ENCODE results near the gene GABRR2. TPM values are rescaled to one million over a fixed set of nuclear protein-coding genes. Genes with fewer than 3 reads are reported as not detected.

Gene GABRR2
- total RNA-seq, 1 donor from 2014 or later: 0.88 TPM

DNA sequence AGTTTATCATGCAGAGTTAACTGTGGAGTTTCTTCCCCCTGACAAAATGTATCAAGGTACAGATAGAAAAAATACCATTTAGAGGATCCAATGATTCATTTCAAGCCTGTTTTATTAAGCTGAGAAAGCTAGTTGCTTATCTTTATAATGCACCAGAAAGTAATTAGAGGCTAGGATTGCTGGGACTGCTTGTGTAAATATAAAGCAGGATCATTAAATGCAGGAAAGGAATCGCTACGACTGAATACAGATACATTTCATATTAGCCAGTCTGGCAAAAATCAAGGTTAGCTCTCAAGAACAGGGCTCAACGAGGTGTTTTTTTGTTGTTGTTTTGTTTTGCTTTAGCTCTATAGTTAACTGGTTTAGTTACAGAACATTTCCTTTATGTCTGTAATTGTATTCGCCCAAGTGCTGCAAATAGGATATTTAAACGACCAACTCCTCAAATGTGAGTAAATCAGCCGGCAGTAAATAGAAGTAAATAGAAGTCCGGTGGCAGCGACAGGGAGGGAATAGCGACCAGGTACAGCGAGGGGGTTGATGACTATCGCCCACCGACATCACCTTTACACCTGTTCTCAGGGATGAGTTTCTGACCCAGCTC is 36.7 kb upstream of the GABRR2 start:
- no peaks in the 10 kb centered on the region for H3K27me3 Mint-ChIP-seq (ENCODE audit: insufficient read depth)
- no peaks in the 10 kb centered on the region for H3K9me3 Mint-ChIP-seq
- intact Hi-C loops (cut with micrococcal nuclease): loop anchor here (1.0 to 10.0 kb wide), 10 partner anchors 9 to 943 kb away; partner anchors contain the start of genes BACH2, CASP8AP2, LYRM2 and RNGTT
- no peak for DNase-seq (ENCODE audit: low spot score)
- H3K27ac Mint-ChIP-seq: peak overlapping the region; percentile 96
- H3K36me3 Mint-ChIP-seq (ENCODE audit: low read depth): peaks cover 16% of the 10 kb centered on the region
- peak overlapping the region; percentile 96 for H3K4me3 Mint-ChIP-seq
- H3K4me1 Mint-ChIP-seq (ENCODE audit: low read depth): peaks cover 75% of the 10 kb centered on the region

DNA sequence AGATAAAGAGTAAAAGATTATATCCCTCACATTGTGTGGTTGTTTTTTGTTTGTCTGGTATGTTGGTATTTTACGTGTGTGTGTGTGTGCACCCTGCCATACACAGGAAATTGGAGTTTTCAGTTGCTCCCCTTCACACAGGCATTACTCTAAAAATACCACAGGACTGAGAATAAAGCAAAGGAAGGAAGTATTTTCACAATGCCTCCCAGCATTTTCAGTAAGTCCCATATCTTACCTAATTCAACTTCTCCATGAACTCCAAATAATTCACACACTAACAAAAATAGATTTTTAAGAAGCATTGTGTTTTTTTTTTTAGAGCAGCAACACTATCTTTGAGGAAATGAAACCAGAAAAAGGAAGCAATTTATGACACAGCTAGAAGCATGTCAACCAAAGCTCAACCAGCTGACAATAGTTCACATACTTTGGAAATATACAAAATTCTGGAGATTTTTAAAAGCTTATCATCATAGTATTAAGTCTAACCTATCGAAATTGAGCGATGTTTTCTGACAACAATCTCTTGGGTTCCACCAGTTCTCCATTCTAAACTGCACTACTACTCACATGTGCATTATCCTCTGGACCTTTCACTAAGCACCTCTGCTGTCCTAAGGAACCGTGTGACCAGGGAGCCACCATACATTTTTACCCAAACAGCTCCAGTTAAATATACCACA is 35.3 kb upstream of the GABRR2 start:
- H3K27ac Mint-ChIP-seq: peak overlapping the region; percentile 96
- H3K4me1 Mint-ChIP-seq (ENCODE audit: low read depth): peaks cover 61% of the 10 kb centered on the region
- intact Hi-C loops (cut with micrococcal nuclease): loop anchor here (1.0 to 10.0 kb wide), 7 partner anchors 52 to 944 kb away; partner anchors contain the start of genes BACH2, CASP8AP2 and LYRM2
- no peaks in the 10 kb centered on the region for H3K9me3 Mint-ChIP-seq
- H3K4me3 Mint-ChIP-seq: peak overlapping the region; percentile 96
- H3K27me3 Mint-ChIP-seq (ENCODE audit: insufficient read depth): no peaks in the 10 kb centered on the region
- DNase-seq (ENCODE audit: low spot score): no peak
- peaks cover 16% of the 10 kb centered on the region for H3K36me3 Mint-ChIP-seq (ENCODE audit: low read depth)

DNA sequence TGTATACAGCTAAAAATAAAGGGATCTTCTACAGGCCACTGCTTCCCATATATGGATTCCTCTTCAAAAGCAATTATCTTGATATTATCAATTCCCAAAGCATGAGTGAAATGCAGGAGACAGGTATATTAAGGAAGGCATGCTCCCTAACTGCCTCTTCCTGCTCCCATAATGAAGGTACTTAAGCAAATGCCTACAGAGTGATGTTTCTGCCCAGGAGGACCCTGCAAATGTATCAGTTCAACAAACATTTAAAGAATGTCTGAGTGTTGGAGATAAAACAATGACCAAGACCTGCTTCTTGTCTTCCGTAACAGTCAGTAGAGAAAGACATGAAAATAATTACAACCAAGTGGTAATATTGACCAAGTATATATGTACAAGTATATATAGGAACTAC is 33.3 kb upstream of the GABRR2 start:
- H3K4me3 Mint-ChIP-seq: no peak overlapping the region
- H3K27ac Mint-ChIP-seq: no peak overlapping the region
- peaks cover 19% of the 10 kb centered on the region for H3K36me3 Mint-ChIP-seq (ENCODE audit: low read depth)
- H3K4me1 Mint-ChIP-seq (ENCODE audit: low read depth): peaks cover 59% of the 10 kb centered on the region
- H3K27me3 Mint-ChIP-seq (ENCODE audit: insufficient read depth): no peaks in the 10 kb centered on the region
- DNase-seq (ENCODE audit: low spot score): no peak
- no peaks in the 10 kb centered on the region for H3K9me3 Mint-ChIP-seq
- intact Hi-C loops (cut with micrococcal nuclease): no loop called here

DNA sequence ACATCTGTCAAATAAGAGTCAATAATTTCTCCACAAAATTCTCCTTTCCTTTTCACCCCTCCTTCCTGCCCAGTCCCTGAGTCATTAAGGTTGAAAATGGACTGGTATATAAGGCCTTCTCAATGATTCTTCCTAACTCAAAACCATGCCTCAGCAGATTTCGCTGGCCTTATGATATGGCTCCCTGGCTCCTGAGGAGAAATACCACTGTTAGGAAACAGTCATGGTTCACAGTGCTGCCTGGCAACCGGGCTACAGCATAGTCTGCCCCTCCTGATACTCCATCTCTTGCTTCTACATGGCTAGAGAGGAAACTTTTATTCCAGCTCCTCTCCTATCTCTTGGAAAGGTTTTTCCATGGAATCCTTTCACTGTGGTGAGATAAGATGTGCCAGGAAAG is 32.7 kb upstream of the GABRR2 start:
- Mint-ChIP-seq H3K27me3 (ENCODE audit: insufficient read depth) (no peaks in the 10 kb centered on the region), H3K9me3 (no peaks in the 10 kb centered on the region), H3K4me1 (ENCODE audit: low read depth) (peaks cover 57% of the 10 kb centered on the region), H3K36me3 (ENCODE audit: low read depth) (peaks cover 19% of the 10 kb centered on the region), H3K27ac (no peak overlapping the region), H3K4me3 (no peak overlapping the region)
- intact Hi-C loops (cut with micrococcal nuclease): no loop called here
- no peak for DNase-seq (ENCODE audit: low spot score)

DNA sequence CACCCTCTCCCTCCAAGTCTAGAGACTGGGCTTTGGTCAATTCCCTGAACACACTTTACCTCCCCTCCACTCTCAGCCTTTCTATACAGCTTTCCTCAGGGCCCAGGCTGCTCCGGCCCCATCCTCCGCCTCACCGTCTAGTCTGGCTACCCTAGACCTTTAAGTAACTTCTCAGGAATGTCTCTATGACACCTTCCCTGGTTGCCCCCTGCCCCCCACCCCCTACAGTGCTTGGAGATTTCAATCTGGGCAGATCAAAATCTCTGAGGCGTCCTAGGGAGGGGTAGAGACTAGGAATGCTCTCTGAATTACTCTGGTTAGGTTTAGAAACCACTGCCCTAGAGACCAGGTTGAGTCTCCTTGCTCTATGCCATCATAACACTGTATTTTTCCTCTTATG is 31.3 kb upstream of the GABRR2 start:
- intact Hi-C loops (cut with micrococcal nuclease): no loop called here
- no peaks in the 10 kb centered on the region for H3K27me3 Mint-ChIP-seq (ENCODE audit: insufficient read depth)
- H3K9me3 Mint-ChIP-seq: no peaks in the 10 kb centered on the region
- peaks cover 20% of the 10 kb centered on the region for H3K36me3 Mint-ChIP-seq (ENCODE audit: low read depth)
- H3K4me3 Mint-ChIP-seq: no peak overlapping the region
- no peak for DNase-seq (ENCODE audit: low spot score)
- H3K4me1 Mint-ChIP-seq (ENCODE audit: low read depth): peaks cover 50% of the 10 kb centered on the region
- no peak overlapping the region for H3K27ac Mint-ChIP-seq

DNA sequence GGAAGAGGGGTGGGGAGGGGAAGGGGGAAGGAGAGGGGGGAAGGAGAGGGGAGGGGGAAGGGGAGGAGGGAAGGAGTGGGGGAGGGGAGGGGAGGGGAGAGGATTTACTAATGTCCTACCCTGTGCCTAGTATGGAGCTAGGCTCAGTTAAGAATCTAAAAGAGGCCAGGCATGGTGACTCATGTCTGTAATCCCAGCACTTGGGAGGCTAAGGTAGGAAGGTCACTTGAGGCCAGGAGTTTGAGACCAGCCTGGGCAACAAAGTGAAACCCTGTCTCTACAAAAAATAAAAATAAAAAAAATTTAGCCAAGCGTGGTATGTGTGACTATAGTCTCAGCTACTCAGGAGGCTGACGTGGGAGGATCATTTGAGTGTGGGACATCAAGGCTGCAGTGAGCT is 24.5 kb upstream of the GABRR2 start:
- no peak for DNase-seq (ENCODE audit: low spot score)
- Mint-ChIP-seq H3K36me3 (ENCODE audit: low read depth) (peaks cover 37% of the 10 kb centered on the region), H3K27me3 (ENCODE audit: insufficient read depth) (no peaks in the 10 kb centered on the region), H3K27ac (no peak overlapping the region), H3K9me3 (no peaks in the 10 kb centered on the region), H3K4me3 (no peak overlapping the region), H3K4me1 (ENCODE audit: low read depth) (peaks cover 19% of the 10 kb centered on the region)
- intact Hi-C loops (cut with micrococcal nuclease): no loop called here

DNA sequence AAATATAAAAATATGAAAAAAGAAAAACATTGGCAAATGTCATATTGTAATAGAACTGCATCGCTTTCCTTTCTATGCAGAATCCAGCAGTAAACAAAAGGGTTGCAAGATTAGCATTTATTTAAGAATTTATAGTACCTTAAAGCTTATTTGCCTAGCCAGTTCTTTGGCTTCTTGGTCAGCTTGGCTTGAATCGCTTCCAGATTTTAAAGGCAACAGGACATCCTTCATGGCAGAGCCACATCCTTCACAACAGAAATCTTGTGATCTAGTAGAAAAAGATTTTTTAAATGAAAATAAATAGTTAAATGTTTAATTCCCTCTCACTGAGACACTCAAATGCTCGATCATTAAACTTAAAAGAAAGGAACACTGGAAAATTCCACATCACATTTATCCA is 20.1 kb upstream of the GABRR2 start:
- DNase-seq (ENCODE audit: low spot score): no peak
- Mint-ChIP-seq H3K9me3 (no peaks in the 10 kb centered on the region), H3K36me3 (ENCODE audit: low read depth) (peaks cover 42% of the 10 kb centered on the region), H3K27me3 (ENCODE audit: insufficient read depth) (no peaks in the 10 kb centered on the region), H3K27ac (no peak overlapping the region), H3K4me3 (no peak overlapping the region), H3K4me1 (ENCODE audit: low read depth) (peaks cover 16% of the 10 kb centered on the region)
- intact Hi-C loops (cut with micrococcal nuclease): no loop called here

DNA sequence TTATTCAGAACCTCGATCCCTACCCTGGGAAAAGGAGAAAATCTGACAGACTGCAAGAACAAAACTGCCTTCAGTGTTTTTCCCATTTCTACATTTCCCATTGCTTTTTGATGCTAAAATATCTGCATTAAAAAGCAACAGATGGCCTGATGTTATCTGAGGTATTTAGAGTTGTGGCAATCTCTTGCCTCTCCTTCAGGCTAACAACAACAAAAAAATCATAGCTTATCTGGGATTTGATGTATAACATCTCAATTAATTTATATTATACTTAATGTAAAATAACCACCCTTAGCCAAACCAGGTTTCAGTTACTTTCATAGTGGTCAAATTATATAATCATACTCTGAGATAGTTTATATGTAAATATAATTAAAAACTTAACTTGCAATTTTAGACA is 15.8 kb upstream of the GABRR2 start:
- no peak for DNase-seq (ENCODE audit: low spot score)
- Mint-ChIP-seq H3K9me3 (no peaks in the 10 kb centered on the region), H3K27me3 (ENCODE audit: insufficient read depth) (no peaks in the 10 kb centered on the region), H3K36me3 (ENCODE audit: low read depth) (peaks cover 50% of the 10 kb centered on the region), H3K27ac (no peak overlapping the region), H3K4me1 (ENCODE audit: low read depth) (peaks cover 13% of the 10 kb centered on the region), H3K4me3 (no peak overlapping the region)
- intact Hi-C loops (cut with micrococcal nuclease): no loop called here

DNA sequence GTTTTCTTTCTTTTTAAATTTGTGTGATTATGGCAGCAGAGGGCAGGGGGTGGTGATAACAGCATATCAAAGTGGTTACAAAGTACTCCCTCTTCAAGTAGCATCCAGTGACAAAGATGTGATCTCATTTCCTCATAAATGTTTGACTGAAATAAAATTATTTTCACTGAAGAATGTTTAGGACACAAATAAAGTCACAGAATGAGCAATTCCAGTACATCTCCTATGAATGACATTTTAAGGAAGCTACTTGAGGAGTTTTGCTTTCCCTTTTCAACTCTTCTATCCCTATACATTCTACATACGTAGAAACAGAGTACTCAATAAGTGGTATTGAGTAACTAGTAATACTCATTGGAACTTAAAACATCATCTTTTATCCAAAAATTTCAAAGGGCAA is 13.9 kb upstream of the GABRR2 start:
- Mint-ChIP-seq H3K4me1 (ENCODE audit: low read depth) (peaks cover 13% of the 10 kb centered on the region), H3K27me3 (ENCODE audit: insufficient read depth) (no peaks in the 10 kb centered on the region), H3K27ac (no peak overlapping the region), H3K4me3 (no peak overlapping the region), H3K9me3 (no peaks in the 10 kb centered on the region), H3K36me3 (ENCODE audit: low read depth) (peaks cover 58% of the 10 kb centered on the region)
- DNase-seq (ENCODE audit: low spot score): no peak
- intact Hi-C loops (cut with micrococcal nuclease): no loop called here

DNA sequence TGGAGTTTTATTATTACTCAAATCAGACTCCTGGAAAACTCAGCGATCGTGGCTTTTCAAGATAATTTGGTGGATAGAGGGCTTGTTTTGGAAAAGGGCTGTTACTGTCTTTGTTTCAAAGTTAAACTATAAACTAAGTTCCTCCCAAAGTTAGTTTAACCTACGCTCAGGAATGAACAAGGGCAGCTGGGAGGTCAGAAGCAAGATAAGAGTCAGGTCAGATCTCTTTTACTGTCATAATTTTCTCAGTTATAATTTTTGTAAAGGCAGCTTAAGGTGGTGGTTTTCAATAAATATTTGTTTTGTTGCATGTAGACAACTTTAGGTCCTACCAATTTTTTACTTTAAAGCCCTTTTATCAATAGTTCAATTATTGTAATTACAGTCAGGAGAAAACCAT is 9.2 kb upstream of the GABRR2 start:
- Mint-ChIP-seq H3K27me3 (ENCODE audit: insufficient read depth) (no peaks in the 10 kb centered on the region), H3K36me3 (ENCODE audit: low read depth) (peaks cover 50% of the 10 kb centered on the region), H3K4me3 (no peak overlapping the region), H3K9me3 (no peaks in the 10 kb centered on the region), H3K4me1 (ENCODE audit: low read depth) (peaks cover 6% of the 10 kb centered on the region), H3K27ac (no peak overlapping the region)
- DNase-seq (ENCODE audit: low spot score): no peak
- intact Hi-C loops (cut with micrococcal nuclease): loop anchor here (5.0 kb wide), 1 partner anchor 42 kb away; no protein-coding TSS in a partner anchor

DNA sequence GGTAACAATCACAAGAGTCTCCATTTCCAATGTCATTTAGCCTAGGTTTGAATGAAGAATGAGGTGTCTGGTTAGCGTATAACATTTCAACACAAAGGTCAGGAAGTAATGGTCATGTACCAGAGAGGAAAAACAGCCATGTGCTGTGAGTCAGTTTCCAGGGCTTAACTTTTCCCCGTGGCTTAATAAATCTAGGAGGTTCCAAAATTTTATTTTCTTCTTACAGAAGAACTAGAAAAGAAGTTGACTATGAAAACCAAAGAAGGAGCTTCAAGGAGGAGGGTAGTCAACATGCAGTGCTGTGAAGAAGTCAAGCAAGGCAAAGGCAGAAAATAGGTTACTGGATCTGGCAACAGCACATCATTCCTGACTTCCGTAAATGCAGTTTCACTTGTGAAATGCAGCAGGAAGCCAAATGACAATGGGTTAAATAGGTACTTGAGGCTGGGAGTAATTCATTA is 8.4 kb upstream of the GABRR2 start:
- no peaks in the 10 kb centered on the region for H3K4me1 Mint-ChIP-seq (ENCODE audit: low read depth)
- no peak overlapping the region for H3K27ac Mint-ChIP-seq
- peaks cover 43% of the 10 kb centered on the region for H3K36me3 Mint-ChIP-seq (ENCODE audit: low read depth)
- no peaks in the 10 kb centered on the region for H3K9me3 Mint-ChIP-seq
- H3K4me3 Mint-ChIP-seq: no peak overlapping the region
- H3K27me3 Mint-ChIP-seq (ENCODE audit: insufficient read depth): no peaks in the 10 kb centered on the region
- DNase-seq (ENCODE audit: low spot score): no peak
- intact Hi-C loops (cut with micrococcal nuclease): loop anchor here (5.0 kb wide), 1 partner anchor 41 kb away; no protein-coding TSS in a partner anchor

DNA sequence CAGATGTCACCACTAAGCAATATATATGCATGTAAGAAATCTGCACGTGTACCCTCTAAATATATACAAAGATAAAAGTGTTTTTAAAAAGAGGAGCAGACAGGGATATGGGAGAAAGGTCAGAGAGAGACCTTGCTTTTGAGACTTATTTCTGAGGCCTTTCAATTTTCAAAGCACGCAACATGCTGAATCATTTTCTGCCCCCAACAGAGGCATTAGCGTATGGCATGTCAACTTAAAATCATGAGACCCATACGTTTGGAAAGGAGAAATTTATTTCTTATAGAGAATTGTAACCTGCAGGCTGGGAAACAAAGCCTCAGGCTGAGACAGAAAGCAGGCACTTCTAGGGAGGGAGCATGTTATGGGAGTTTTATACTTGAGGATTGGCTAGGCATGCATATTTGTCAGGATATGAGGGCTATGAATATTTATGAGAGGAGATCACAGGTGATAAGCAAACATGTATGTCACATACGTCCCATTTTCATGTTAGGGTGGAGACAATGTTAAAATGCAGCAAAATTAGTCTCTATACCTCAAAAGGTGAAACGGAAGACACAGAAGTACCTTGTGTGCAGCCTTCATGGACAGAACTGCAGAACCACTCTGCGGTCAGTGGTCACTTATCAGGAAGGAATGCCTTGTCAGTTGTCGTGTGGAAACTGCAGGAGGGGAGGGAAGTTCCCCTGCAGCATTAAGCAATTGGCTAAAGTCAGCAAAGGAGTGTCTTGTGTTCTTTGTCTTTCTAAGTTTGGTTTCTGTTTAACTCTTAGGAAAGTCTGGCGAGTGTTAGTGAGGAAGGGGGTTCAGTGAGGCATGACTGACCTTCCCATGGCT is 6.3 kb upstream of the GABRR2 start:
- H3K4me3 Mint-ChIP-seq: no peak overlapping the region
- H3K27me3 Mint-ChIP-seq (ENCODE audit: insufficient read depth): no peaks in the 10 kb centered on the region
- no peaks in the 10 kb centered on the region for H3K9me3 Mint-ChIP-seq
- H3K4me1 Mint-ChIP-seq (ENCODE audit: low read depth): no peaks in the 10 kb centered on the region
- no peak for DNase-seq (ENCODE audit: low spot score)
- no peak overlapping the region for H3K27ac Mint-ChIP-seq
- intact Hi-C loops (cut with micrococcal nuclease): loop anchor here (5.0 kb wide), 1 partner anchor 39 kb away; no protein-coding TSS in a partner anchor
- peaks cover 40% of the 10 kb centered on the region for H3K36me3 Mint-ChIP-seq (ENCODE audit: low read depth)
